Muscle layer of colon (tissue), 2 donors: ENCODE measurements around the gene PAQR5.
A peak's percentile ranks its signal among the peaks of the same experiment; 100 is the strongest.
"Not testable (repeated sequence)": the region's sequence is repeated elsewhere in the genome, so short reads cannot be mapped to it uniquely, and the experiment has no call there.

Experiments
- H3K27ac ChIP-seq: one replicate; pipeline ENCODE4 v1.7.0; 2013; ENCODE audit warnings: low read depth, mild to moderate bottlenecking, low read length, moderate library complexity
- H3K27me3 ChIP-seq, 2 donors: one replicate each; pipeline ENCODE4 v1.7.0; 2013; ENCODE audit warnings: low read length in 2 of 2, mild to moderate bottlenecking in 2 of 2; ENCODE audit not compliant: insufficient read depth in 2 of 2, control insufficient read depth in 1 of 2
- H3K36me3 ChIP-seq: one replicate; pipeline ENCODE4 v1.7.0; 2013; ENCODE audit warnings: mild to moderate bottlenecking, low read length; ENCODE audit not compliant: insufficient read depth
- H3K4me1 ChIP-seq: one replicate; pipeline ENCODE4 v1.7.0; 2013; ENCODE audit warnings: mild to moderate bottlenecking, low read length; ENCODE audit not compliant: insufficient read depth
- H3K4me3 ChIP-seq, 2 donors: one replicate each; pipeline ENCODE4 v1.7.0; 2013; ENCODE audit warnings: low read length in 2 of 2, low read depth in 1 of 2, mild to moderate bottlenecking in 1 of 2, moderate library complexity in 1 of 2
- H3K9ac ChIP-seq: one replicate; pipeline ENCODE4 v1.7.0; 2013; ENCODE audit warnings: low read length
- H3K9me3 ChIP-seq: one replicate; pipeline ENCODE4 v1.7.0; 2013; ENCODE audit warnings: mild to moderate bottlenecking, low read length
- donor health status: abdominal sarcoma.
- donor health status: Adenocarcinoma of cecum.

The PAQR5 gene

GRCh38 chr15:69444686-69445085 lies 146.0 kb downstream of the PAQR5 start:
- H3K27me3 ChIP-seq = no peaks in the 10 kb centered on the region
- no peaks in the 10 kb centered on the region for H3K9me3 ChIP-seq
- H3K4me3 ChIP-seq = no peak overlapping the region
- no peaks in the 10 kb centered on the region for H3K36me3 ChIP-seq
- H3K27ac ChIP-seq = no peak overlapping the region
- H3K9ac ChIP-seq = no peak overlapping the region
- no peaks in the 10 kb centered on the region for H3K4me1 ChIP-seq

- Histone ChIP-seq H3K9ac (no peak overlapping the region), H3K27me3 (no peaks in the 10 kb centered on the region), H3K36me3 (no peaks in the 10 kb centered on the region), H3K27ac (no peak overlapping the region), H3K4me3 (no peak overlapping the region), H3K9me3 (no peaks in the 10 kb centered on the region), H3K4me1 (peaks cover 2% of the 10 kb centered on the region)
Observed at GRCh38 chr15:69446953-69447352, 148.2 kb downstream of the PAQR5 start.

- H3K27me3 ChIP-seq, H3K27ac ChIP-seq, H3K36me3 ChIP-seq, H3K9ac ChIP-seq, H3K9me3 ChIP-seq, H3K4me3 ChIP-seq: not testable (repeated sequence)
- peaks cover 17% of the 10 kb centered on the region for H3K4me1 ChIP-seq
Observed at GRCh38 chr15:69450221-69450620, 151.5 kb downstream of the PAQR5 start.

- H3K27ac ChIP-seq = no peak overlapping the region
- H3K36me3 ChIP-seq = peaks cover 11% of the 10 kb centered on the region
- H3K9ac ChIP-seq = no peak overlapping the region
- H3K4me3 ChIP-seq = no peak overlapping the region
- no peaks in the 10 kb centered on the region for H3K27me3 ChIP-seq
- H3K9me3 ChIP-seq = no peaks in the 10 kb centered on the region
- H3K4me1 ChIP-seq = peaks cover 25% of the 10 kb centered on the region
Observed at GRCh38 chr15:69450968-69451695, 152.4 kb downstream of the PAQR5 start.

- H3K9me3 ChIP-seq = no peaks in the 10 kb centered on the region
- peaks cover 25% of the 10 kb centered on the region for H3K4me1 ChIP-seq
- no peaks in the 10 kb centered on the region for H3K27me3 ChIP-seq
- peak overlapping the region; percentile 67 for H3K27ac ChIP-seq
- H3K36me3 ChIP-seq = peaks cover 19% of the 10 kb centered on the region
- peak overlapping the region; percentile 57 for H3K9ac ChIP-seq
- peak overlapping the region; percentile 77 to 89 for H3K4me3 ChIP-seq
Observed at GRCh38 chr15:69451951-69452691, 153.4 kb downstream of the PAQR5 start.

- Histone ChIP-seq H3K36me3 (peaks cover 24% of the 10 kb centered on the region), H3K27ac (peak within 1 kb of the TSS; percentile 67), H3K4me1 (peaks cover 25% of the 10 kb centered on the region)
Observed at GRCh38 chr15:69452692-69453521, 154.2 kb downstream of the PAQR5 start, which contains the start of gene RPLP1. Gene RPLP1 (plus strand): TSS chr15:69452818. CDS start chr15:69452949, 131 bp downstream.

GRCh38 chr15:69454953-69455352 lies 156.2 kb downstream of the PAQR5 start:
- Histone ChIP-seq H3K4me1 (peaks cover 25% of the 10 kb centered on the region), H3K27ac (no peak overlapping the region), H3K36me3 (peaks cover 24% of the 10 kb centered on the region), H3K9ac (no peak overlapping the region), H3K27me3 (no peaks in the 10 kb centered on the region), H3K4me3 (no peak overlapping the region), H3K9me3 (no peaks in the 10 kb centered on the region)

More at GRCh38 chr15:69452692-69453521, 154.2 kb downstream of the PAQR5 start, which contains the start of gene RPLP1:
- Histone ChIP-seq H3K27me3 (no peaks in the 10 kb centered on the region), H3K9me3 (no peaks in the 10 kb centered on the region), H3K9ac (peak within 1 kb of the TSS; percentile 93), H3K4me3 (peak within 1 kb of the TSS; percentile 77 to 89)

GRCh38 chr15:69456208-69457166 lies 157.8 kb downstream of the PAQR5 start:
- Histone ChIP-seq H3K9ac (no peak overlapping the region), H3K27ac (no peak overlapping the region), H3K4me1 (peaks cover 35% of the 10 kb centered on the region), H3K4me3 (no peak overlapping the region), H3K27me3 (no peaks in the 10 kb centered on the region), H3K36me3 (peaks cover 24% of the 10 kb centered on the region), H3K9me3 (no peaks in the 10 kb centered on the region)
